Activated T-helper 2 cell treated with anti-CD3 and anti-CD28 coated beads, Interferon-gamma antibody, Interleukin-2, Interleukin-4, amounts not matched to agents 10 μg/mL and 5 μg/mL and 100 μg/mL, durations not matched to agents 14 hours and 24 hours and 36 hours (primary cell): Measurements from ENCODE around the gene NTRK2. TPM values are rescaled to one million over a fixed set of nuclear protein-coding genes. Genes with fewer than 3 reads are reported as not detected.

ENCODE experiments used
- DNase-seq: peaks from one replicate; pipeline ENCODE4 v3.0.0; 2021; ENCODE audit warnings: low spot score
- H3K27ac Mint-ChIP-seq: one replicate; pipeline ENCODE4 v1.8.0; 2021; ENCODE audit warnings: mixed read lengths
- H3K27me3 Mint-ChIP-seq: one replicate; pipeline ENCODE4 v1.8.0; 2021; ENCODE audit warnings: low read depth, mixed read lengths
- H3K36me3 Mint-ChIP-seq: one replicate; pipeline ENCODE4 v1.8.0; 2021; ENCODE audit warnings: low read depth, mixed read lengths
- H3K4me1 Mint-ChIP-seq: one replicate; pipeline ENCODE4 v1.8.0; 2021; ENCODE audit warnings: low read depth, mixed read lengths
- H3K4me3 Mint-ChIP-seq: one replicate; pipeline ENCODE4 v1.8.0; 2021; ENCODE audit warnings: low read depth, mild to moderate bottlenecking, moderate library complexity, mixed read lengths
- H3K9me3 Mint-ChIP-seq: one replicate; pipeline ENCODE4 v1.8.0; 2021; ENCODE audit warnings: mixed read lengths
- intact Hi-C: fragments of 100-400 bp; cut with micrococcal nuclease; formaldehyde crosslinking; loops from one replicate; pipeline ENCODE4 v1.15.1; 2023
- total RNA-seq: library from RNA; stranded (reverse); gene quantifications from 2 replicates; pipeline ENCODE4 v1.2.3, GENCODE V29; 2022

Gene NTRK2
- total RNA-seq, 1 donor from 2014 or later = 1.6 TPM

- DNase-seq = no peak
- Mint-ChIP-seq H3K4me3 (no peak overlapping the region), H3K27ac (no peak overlapping the region), H3K27me3 (no peaks in the 10 kb centered on the region), H3K4me1 (no peaks in the 10 kb centered on the region), H3K9me3 (no peaks in the 10 kb centered on the region), H3K36me3 (no peaks in the 10 kb centered on the region)
- intact Hi-C loops = no loop called here
Observed at GRCh38 chr9:84821431-84821830, 151.9 kb downstream of the NTRK2 start.

- Mint-ChIP-seq H3K27me3 (no peaks in the 10 kb centered on the region), H3K4me1 (no peaks in the 10 kb centered on the region), H3K9me3 (no peaks in the 10 kb centered on the region), H3K36me3 (no peaks in the 10 kb centered on the region), H3K27ac (no peak overlapping the region), H3K4me3 (no peak overlapping the region)
- no peak for DNase-seq
- intact Hi-C loops = no loop called here
Observed at GRCh38 chr9:84822589-84823233, 153.2 kb downstream of the NTRK2 start.

- H3K27me3 Mint-ChIP-seq = no peaks in the 10 kb centered on the region
- no peaks in the 10 kb centered on the region for H3K9me3 Mint-ChIP-seq
- no peak overlapping the region for H3K27ac Mint-ChIP-seq
- no peaks in the 10 kb centered on the region for H3K4me1 Mint-ChIP-seq
- DNase-seq = no peak
- H3K36me3 Mint-ChIP-seq = no peaks in the 10 kb centered on the region
- intact Hi-C loops = no loop called here
- no peak overlapping the region for H3K4me3 Mint-ChIP-seq
Observed at GRCh38 chr9:84823421-84824271, 154.1 kb downstream of the NTRK2 start.

- Mint-ChIP-seq H3K4me3 (no peak overlapping the region), H3K27me3 (no peaks in the 10 kb centered on the region), H3K36me3 (no peaks in the 10 kb centered on the region), H3K27ac (no peak overlapping the region), H3K9me3 (no peaks in the 10 kb centered on the region), H3K4me1 (no peaks in the 10 kb centered on the region)
- intact Hi-C loops = no loop called here
- no peak for DNase-seq
Observed at GRCh38 chr9:84827216-84827765, 157.8 kb downstream of the NTRK2 start.

GRCh38 chr9:84828046-84828445 is 158.5 kb downstream of the NTRK2 start:
- no peaks in the 10 kb centered on the region for H3K27me3 Mint-ChIP-seq
- DNase-seq = no peak
- intact Hi-C loops = no loop called here
- H3K9me3 Mint-ChIP-seq = no peaks in the 10 kb centered on the region
- no peak overlapping the region for H3K4me3 Mint-ChIP-seq
- H3K4me1 Mint-ChIP-seq = no peaks in the 10 kb centered on the region
- no peak overlapping the region for H3K27ac Mint-ChIP-seq
- no peaks in the 10 kb centered on the region for H3K36me3 Mint-ChIP-seq

DNA sequence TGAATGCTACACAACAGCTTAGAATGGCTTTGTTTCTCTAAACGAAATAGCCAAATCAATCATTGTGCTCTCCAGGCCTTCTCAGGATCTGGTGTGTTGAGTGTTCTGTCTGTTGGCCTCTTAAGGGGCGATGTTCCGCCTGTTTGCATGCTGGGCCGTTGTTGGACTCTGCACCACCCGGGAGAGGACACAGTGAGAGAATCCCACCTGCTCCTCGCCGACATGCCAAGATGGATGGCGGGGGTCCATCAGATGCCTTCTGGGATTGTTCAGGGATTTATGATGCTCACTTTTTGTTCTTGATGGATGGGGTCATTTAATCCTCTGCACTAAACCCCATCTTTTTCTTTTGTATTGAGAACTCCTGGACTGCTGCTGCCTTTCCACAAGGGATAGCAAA is 159.9 kb downstream of the NTRK2 start:
- Mint-ChIP-seq H3K4me3 (no peak overlapping the region), H3K27me3 (no peaks in the 10 kb centered on the region), H3K36me3 (no peaks in the 10 kb centered on the region), H3K27ac (no peak overlapping the region), H3K4me1 (no peaks in the 10 kb centered on the region), H3K9me3 (no peaks in the 10 kb centered on the region)
- no peak for DNase-seq
- intact Hi-C loops = no loop called here

- Mint-ChIP-seq H3K9me3 (no peaks in the 10 kb centered on the region), H3K27ac (no peak overlapping the region), H3K36me3 (no peaks in the 10 kb centered on the region), H3K4me1 (no peaks in the 10 kb centered on the region), H3K4me3 (no peak overlapping the region), H3K27me3 (no peaks in the 10 kb centered on the region)
- intact Hi-C loops = no loop called here
- DNase-seq = no peak
Observed at GRCh38 chr9:84829997-84830696, 160.6 kb downstream of the NTRK2 start.

DNA sequence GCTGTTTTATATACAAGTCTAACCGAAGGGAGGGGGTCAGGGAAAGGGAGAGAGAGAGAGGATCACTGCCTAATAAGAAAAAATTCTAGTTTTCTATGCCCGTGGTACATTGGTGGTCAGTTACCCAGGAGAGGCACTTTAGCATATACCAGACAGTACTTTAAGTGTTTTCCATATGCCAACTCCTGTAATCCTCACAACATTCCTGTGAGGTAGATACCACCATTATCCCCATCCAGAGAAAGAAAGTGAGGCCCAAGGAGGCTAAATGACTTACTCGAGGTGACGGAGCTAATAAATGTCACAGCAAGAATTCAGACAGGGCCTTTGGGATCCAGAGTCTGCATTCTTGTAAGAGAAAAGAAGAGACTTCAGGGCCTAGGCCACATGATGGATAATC is 161.8 kb downstream of the NTRK2 start:
- H3K4me3 Mint-ChIP-seq = no peak overlapping the region
- intact Hi-C loops = no loop called here
- no peaks in the 10 kb centered on the region for H3K27me3 Mint-ChIP-seq
- no peaks in the 10 kb centered on the region for H3K36me3 Mint-ChIP-seq
- H3K27ac Mint-ChIP-seq = no peak overlapping the region
- H3K4me1 Mint-ChIP-seq = no peaks in the 10 kb centered on the region
- no peak for DNase-seq
- H3K9me3 Mint-ChIP-seq = no peaks in the 10 kb centered on the region

DNA sequence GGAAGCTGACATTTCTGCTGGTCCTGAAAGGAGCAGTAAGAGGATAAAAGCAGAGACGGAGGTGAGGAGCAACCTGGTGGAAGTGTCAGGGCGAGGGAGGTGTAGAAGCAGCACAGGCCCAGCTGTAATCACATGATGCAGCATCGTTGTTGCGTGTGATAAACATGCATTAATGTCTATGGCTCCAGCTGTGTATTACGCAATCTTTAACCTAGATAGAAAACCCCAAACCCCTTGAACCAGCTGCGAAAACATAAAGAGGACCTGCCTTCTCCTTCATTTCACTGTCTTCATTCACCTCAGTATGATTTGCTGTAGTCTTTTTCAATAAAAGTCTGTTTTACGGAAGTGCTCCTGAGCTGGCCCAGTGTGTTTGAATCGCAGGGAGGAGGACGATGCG is 162.9 kb downstream of the NTRK2 start:
- intact Hi-C loops = no loop called here
- Mint-ChIP-seq H3K4me1 (no peaks in the 10 kb centered on the region), H3K27me3 (no peaks in the 10 kb centered on the region)

GRCh38 chr9:84834426-84834825 is 164.9 kb downstream of the NTRK2 start:
- no peak overlapping the region for H3K27ac Mint-ChIP-seq
- H3K4me1 Mint-ChIP-seq = no peaks in the 10 kb centered on the region
- DNase-seq = no peak
- intact Hi-C loops = no loop called here
- H3K36me3 Mint-ChIP-seq = no peaks in the 10 kb centered on the region
- no peaks in the 10 kb centered on the region for H3K9me3 Mint-ChIP-seq
- no peaks in the 10 kb centered on the region for H3K27me3 Mint-ChIP-seq
- H3K4me3 Mint-ChIP-seq = no peak overlapping the region

More for the DNA sequence above, 162.9 kb downstream of the NTRK2 start:
- Mint-ChIP-seq H3K9me3 (no peaks in the 10 kb centered on the region), H3K27ac (no peak overlapping the region), H3K36me3 (no peaks in the 10 kb centered on the region), H3K4me3 (no peak overlapping the region)
- DNase-seq = no peak

GRCh38 chr9:84835745-84836144 is 166.2 kb downstream of the NTRK2 start:
- H3K27ac Mint-ChIP-seq = no peak overlapping the region
- no peaks in the 10 kb centered on the region for H3K9me3 Mint-ChIP-seq
- no peaks in the 10 kb centered on the region for H3K4me1 Mint-ChIP-seq
- DNase-seq = no peak
- no peak overlapping the region for H3K4me3 Mint-ChIP-seq
- intact Hi-C loops = no loop called here
- H3K36me3 Mint-ChIP-seq = no peaks in the 10 kb centered on the region
- H3K27me3 Mint-ChIP-seq = no peaks in the 10 kb centered on the region

- H3K4me3 Mint-ChIP-seq = no peak overlapping the region
- H3K27me3 Mint-ChIP-seq = no peaks in the 10 kb centered on the region
- no peaks in the 10 kb centered on the region for H3K4me1 Mint-ChIP-seq
- H3K36me3 Mint-ChIP-seq = no peaks in the 10 kb centered on the region
- H3K9me3 Mint-ChIP-seq = no peaks in the 10 kb centered on the region
- no peak overlapping the region for H3K27ac Mint-ChIP-seq
- DNase-seq = no peak
- intact Hi-C loops = no loop called here
Observed at GRCh38 chr9:84838879-84839278, 169.3 kb downstream of the NTRK2 start.

DNA sequence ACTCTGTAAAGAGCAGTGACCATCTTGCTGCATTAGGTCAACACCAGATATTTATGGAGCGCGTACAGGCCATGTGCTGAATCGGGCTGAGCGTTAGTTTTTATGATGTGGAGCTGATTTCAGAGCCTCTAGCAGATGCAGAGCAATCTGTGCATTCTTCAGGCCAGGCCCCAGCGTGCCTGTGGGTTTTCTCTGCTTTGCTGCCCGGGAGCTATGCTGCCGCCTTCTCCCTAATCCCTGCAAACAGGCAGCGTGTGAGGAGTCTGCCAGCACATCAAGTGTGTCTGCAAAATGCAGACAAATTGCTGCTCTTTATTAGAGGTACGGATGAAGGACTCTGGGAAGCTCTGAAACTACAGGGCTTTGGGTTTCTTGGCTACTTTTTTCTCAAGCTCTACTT is 170.0 kb downstream of the NTRK2 start:
- Mint-ChIP-seq H3K36me3 (no peaks in the 10 kb centered on the region), H3K4me1 (no peaks in the 10 kb centered on the region), H3K27ac (no peak overlapping the region), H3K4me3 (no peak overlapping the region), H3K9me3 (no peaks in the 10 kb centered on the region), H3K27me3 (no peaks in the 10 kb centered on the region)
- no peak for DNase-seq
- intact Hi-C loops = no loop called here
